GM12872 (cell line): Measurements from ENCODE around the gene PPFIA1.

ENCODE experiments used
- TF ChIP-seq, protein P1 (sequence below): IDR thresholded peaks from 3 replicates; pipeline ENCODE4 v1.5.1; 2011; ENCODE audit warnings: low read depth, mild to moderate bottlenecking, low read length, moderate library complexity; ENCODE audit not compliant: insufficient read depth

The PPFIA1 gene

DNA sequence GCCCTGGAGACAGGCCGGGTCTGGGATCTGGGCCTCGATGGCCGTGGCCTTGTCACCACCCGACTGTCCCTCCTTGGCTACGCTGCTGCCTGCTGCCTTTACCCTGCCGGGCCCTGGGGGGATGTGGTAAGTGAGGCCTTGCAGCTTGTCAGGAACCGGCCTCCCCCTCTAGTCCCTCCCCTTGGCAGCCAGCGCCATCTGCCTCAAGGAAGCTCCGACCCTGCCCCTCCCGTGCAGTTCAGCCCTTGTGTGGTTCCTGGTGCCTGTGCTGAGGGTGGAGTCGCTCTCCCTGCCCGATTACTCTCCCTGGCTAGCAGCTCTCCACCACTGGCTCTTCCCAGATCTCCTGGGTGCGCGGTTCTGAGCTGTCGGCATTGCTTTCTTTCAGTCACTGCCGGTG lies 161.6 kb downstream of the PPFIA1 start:
- TF ChIP-seq, protein P1, sequence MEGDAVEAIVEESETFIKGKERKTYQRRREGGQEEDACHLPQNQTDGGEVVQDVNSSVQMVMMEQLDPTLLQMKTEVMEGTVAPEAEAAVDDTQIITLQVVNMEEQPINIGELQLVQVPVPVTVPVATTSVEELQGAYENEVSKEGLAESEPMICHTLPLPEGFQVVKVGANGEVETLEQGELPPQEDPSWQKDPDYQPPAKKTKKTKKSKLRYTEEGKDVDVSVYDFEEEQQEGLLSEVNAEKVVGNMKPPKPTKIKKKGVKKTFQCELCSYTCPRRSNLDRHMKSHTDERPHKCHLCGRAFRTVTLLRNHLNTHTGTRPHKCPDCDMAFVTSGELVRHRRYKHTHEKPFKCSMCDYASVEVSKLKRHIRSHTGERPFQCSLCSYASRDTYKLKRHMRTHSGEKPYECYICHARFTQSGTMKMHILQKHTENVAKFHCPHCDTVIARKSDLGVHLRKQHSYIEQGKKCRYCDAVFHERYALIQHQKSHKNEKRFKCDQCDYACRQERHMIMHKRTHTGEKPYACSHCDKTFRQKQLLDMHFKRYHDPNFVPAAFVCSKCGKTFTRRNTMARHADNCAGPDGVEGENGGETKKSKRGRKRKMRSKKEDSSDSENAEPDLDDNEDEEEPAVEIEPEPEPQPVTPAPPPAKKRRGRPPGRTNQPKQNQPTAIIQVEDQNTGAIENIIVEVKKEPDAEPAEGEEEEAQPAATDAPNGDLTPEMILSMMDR: no peak

DNA sequence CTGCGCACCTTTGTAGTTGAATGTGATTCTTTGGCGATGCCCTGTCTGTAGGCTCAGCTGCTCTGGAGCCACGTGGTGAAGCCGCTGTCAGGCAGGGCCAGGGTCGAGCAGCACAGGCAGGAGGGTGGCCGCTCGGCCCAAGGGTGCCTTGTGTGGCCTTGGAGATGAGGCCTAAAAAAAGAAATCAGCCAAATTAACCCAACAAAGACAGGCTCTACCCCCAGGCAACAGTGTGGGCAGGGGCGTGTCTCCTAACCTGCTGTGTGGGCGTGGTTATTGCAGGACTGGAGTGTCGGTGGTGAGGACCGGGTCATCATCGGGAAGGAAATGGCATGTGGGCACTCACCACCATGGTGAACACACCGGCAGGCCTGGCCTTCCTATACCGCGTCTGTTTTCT lies 162.1 kb downstream of the PPFIA1 start:
- TF ChIP-seq, protein P1: no peak

DNA sequence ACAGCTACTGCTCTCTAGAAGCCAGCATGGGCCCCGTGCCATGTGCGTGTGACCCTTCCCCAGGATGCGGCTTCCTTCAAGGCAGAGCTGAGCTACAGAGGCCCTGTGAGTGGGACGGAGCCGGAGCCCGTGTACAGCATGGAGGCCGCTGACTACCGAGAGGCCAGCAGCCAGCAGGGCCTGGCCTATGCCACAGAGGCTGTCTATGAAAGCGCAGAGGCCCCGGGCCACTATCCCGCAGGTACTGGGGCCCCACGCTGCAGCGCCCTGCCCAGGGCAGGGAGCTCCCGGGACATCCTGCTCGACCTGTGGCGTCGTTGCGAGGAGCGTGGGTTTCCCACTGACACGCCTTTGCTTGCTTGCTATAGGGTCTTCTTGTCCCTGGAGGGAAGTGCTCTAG lies 162.5 kb downstream of the PPFIA1 start:
- TF ChIP-seq, protein P1: no peak

DNA sequence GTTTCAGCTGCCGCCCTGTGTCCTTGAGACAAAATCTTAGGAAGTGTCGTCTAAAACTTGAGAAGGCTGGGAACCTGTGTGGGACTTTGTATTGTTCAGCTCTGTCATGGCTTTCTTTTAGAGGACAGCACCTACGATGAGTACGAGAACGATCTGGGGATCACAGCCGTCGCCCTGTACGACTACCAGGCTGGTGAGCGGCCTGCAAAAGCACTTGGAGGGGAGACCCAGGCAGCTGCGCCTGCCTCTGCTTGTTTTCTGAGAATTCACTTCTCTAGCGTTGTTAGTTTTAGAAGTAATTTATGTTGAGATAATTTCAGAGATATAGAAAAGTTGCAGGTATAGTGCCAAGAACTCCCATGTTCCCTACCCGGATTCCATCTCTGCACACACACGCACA lies 163.0 kb downstream of the PPFIA1 start:
- TF ChIP-seq, protein P1: no peak
